ENCODE measurements around the gene ARL2. TPM values are rescaled to one million over a fixed set of nuclear protein-coding genes. Genes with fewer than 3 reads are reported as not detected.

ARL2 gene
- total RNA-seq, 1 donor from 2014 or later: 74.1 TPM

DNA sequence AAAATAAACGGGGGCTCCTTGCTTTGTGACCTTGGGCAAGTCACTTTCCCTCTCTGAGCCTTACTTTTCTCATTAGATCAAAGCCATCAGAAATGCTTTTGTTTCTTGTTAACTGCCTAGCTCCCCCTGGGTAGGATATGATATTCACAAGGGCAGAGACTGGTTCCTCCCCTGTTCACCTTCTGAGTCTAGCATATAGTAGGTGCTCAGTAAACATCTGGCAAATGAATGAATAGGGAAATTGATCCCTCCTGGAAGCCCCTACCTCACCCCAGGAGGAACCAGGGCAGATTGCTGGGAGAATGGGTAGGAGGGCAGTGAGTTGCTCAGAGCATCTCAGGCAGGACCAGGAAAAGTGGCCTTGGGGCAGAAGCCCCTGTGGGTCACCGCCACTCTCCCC is 20.5 kb downstream of the ARL2 start:
- no peak for DNase-seq
- TF ChIP-seq, protein P1, sequence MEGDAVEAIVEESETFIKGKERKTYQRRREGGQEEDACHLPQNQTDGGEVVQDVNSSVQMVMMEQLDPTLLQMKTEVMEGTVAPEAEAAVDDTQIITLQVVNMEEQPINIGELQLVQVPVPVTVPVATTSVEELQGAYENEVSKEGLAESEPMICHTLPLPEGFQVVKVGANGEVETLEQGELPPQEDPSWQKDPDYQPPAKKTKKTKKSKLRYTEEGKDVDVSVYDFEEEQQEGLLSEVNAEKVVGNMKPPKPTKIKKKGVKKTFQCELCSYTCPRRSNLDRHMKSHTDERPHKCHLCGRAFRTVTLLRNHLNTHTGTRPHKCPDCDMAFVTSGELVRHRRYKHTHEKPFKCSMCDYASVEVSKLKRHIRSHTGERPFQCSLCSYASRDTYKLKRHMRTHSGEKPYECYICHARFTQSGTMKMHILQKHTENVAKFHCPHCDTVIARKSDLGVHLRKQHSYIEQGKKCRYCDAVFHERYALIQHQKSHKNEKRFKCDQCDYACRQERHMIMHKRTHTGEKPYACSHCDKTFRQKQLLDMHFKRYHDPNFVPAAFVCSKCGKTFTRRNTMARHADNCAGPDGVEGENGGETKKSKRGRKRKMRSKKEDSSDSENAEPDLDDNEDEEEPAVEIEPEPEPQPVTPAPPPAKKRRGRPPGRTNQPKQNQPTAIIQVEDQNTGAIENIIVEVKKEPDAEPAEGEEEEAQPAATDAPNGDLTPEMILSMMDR (IDR thresholded peaks at IDR 0.05): no peak
- intact Hi-C loops (cut with DNase I): no loop called here
- no peaks in the 10 kb centered on the region for H3K4me1 ChIP-seq
- H3K36me3 ChIP-seq: peaks cover 79% of the 10 kb centered on the region
- H3K27me3 ChIP-seq (ENCODE audit: low read depth): no peaks in the 10 kb centered on the region
- no peak for ATAC-seq
- H3K4me3 ChIP-seq: no peak overlapping the region
- no peaks in the 10 kb centered on the region for H3K9me3 ChIP-seq
- no peak overlapping the region for H3K27ac ChIP-seq

DNA sequence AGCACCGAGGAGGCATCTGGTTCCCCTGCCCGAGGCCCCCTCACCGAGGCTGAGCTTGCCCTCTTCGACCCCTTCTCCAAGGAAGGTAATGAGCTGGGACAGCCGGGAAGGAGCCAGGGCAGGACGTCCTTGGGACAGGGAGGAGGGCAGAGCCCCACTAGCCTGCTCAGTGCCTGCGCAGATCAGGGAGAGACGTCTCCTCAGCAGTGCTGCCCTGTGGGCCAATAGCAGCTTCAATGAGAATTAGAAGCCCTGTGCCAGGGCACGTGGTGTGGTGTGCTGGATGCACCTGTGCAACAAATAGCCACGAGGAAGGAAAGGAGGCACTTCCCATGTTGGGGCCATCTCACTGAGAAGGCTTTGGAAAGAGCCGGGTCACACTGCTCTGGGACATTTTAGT is 21.6 kb downstream of the ARL2 start:
- no peaks in the 10 kb centered on the region for H3K9me3 ChIP-seq
- ATAC-seq (no peak), DNase-seq (no peak)
- H3K27ac ChIP-seq: no peak overlapping the region
- peaks cover 5% of the 10 kb centered on the region for H3K4me1 ChIP-seq
- H3K27me3 ChIP-seq (ENCODE audit: low read depth): no peaks in the 10 kb centered on the region
- intact Hi-C loops (cut with DNase I): no loop called here
- no peak overlapping the region for H3K4me3 ChIP-seq
- peaks cover 83% of the 10 kb centered on the region for H3K36me3 ChIP-seq
- TF ChIP-seq, protein P1 (IDR thresholded peaks at IDR 0.05): no peak

DNA sequence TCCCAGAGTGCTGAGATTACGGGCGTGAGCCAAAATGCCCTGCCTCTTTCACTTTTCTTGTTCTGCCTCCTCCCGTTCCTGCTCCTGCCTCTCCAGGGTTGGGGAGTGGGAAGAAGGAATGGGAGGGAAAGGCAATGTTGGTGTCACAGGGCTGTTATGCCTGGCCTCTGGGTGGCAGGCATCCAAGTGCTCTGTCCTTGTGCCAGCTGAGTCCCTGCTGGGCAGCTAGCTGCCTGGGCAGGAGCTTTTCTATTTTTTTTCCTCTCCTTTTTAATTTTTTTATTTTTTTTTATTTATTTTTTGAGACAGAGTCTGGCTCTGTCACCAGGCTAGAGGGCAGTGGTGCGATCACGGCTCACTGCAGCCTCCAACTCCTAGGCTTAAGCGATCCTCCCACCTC is 23.0 kb downstream of the ARL2 start:
- ATAC-seq (no peak), DNase-seq (peak; percentile 71)
- TF ChIP-seq, protein P1 (IDR thresholded peaks at IDR 0.05): no peak
- peaks cover 73% of the 10 kb centered on the region for H3K36me3 ChIP-seq
- no peaks in the 10 kb centered on the region for H3K9me3 ChIP-seq
- peaks cover 10% of the 10 kb centered on the region for H3K4me1 ChIP-seq
- H3K27ac ChIP-seq: no peak overlapping the region
- no peak overlapping the region for H3K4me3 ChIP-seq
- intact Hi-C loops (cut with DNase I): no loop called here
- no peaks in the 10 kb centered on the region for H3K27me3 ChIP-seq (ENCODE audit: low read depth)

DNA sequence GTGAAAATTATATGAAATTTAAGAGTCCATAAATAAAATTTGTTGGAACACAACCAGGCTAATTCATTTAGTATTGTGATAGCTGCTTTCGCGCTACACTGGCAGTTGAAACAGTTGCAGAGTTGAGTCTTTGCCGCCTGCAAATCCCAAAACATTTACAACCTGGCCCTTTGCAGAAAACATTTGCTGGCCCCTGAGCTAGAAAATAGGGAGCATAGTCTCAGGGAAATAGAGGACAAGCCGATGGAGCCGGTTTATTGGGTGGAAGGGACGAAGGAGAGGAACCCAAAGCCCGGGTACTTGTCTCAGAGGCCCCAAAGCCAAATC is 26.5 kb downstream of the ARL2 start:
- Histone ChIP-seq H3K9me3 (no peaks in the 10 kb centered on the region), H3K36me3 (peaks cover 52% of the 10 kb centered on the region), H3K27ac (peak overlapping the region; percentile 91), H3K4me1 (peaks cover 35% of the 10 kb centered on the region), H3K27me3 (ENCODE audit: low read depth) (no peaks in the 10 kb centered on the region), H3K4me3 (peak overlapping the region; percentile 93)
- DNase-seq (no peak), ATAC-seq (no peak)
- TF ChIP-seq, protein P1 (IDR thresholded peaks at IDR 0.05): no peak
- intact Hi-C loops (cut with DNase I): no loop called here

DNA sequence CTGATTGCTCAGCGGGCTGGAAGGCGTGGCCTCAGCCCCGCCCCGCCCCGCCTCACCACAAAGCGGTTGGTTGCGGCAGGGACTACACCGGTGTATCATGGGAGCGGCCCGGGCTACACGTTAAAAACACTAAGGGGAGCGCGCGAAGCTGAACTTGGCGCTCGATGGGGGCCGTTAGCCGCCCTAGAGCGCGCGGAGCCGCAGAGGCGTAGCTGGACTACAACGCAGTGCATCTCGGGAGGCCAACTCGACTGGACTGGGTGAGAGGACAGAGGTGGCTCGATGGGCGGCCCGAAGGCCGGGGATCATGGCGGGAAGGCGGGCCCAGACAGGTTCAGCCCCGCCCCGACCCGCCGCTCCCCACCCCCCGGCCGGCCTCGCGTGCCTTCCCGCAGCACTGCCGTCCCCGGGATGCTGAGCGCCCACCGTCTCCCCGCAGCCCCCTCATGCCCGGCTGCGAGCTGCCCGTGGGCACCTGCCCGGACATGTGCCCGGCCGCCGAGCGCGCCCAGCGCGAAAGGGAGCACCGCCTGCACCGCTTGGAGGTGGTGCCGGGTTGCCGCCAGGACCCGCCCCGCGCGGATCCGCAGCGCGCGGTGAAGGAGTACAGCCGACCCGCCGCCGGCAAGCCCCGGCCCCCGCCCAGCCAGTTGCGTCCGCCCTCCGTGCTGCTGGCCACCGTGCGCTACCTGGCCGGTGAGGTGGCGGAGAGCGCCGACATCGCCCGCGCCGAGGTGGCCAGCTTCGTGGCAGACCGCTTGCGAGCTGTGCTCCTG is 27.1 kb downstream of the ARL2 start, which contains the start of gene SAC3D1:
TSS of gene SAC3D1 (plus strand) at position 364 of the 776 bp plus-strand sequence. CDS start at position 447, 83 bp downstream.
- ATAC-seq: peak; percentile 96 to 97
- H3K27me3 ChIP-seq (ENCODE audit: low read depth): no peaks in the 10 kb centered on the region
- H3K4me3 ChIP-seq: peak within 1 kb of the TSS; percentile 93
- peak; percentile 94 for DNase-seq
- TF ChIP-seq, protein P1 (IDR thresholded peaks at IDR 0.05): no peak
- H3K4me1 ChIP-seq: peaks cover 35% of the 10 kb centered on the region
- peak within 1 kb of the TSS; percentile 91 for H3K27ac ChIP-seq
- no peaks in the 10 kb centered on the region for H3K9me3 ChIP-seq
- peaks cover 52% of the 10 kb centered on the region for H3K36me3 ChIP-seq
- intact Hi-C loops (cut with DNase I): no loop called here

All from lower lobe of right lung (tissue), 2 donors.